ENCODE measurements around the gene EXOC2.

GRCh38 chr6:635233-635632 lies 57.7 kb downstream of the EXOC2 start:
- TF ChIP-seq CTCF (conservative IDR thresholded peaks at IDR 0.05), result no peak
- TF ChIP-seq ZFX (IDR thresholded peaks at IDR 0.05), result no peak

All from C4-2B (cell line).